ENCODE data around the gene CC2D1B.

Gene CC2D1B

DNA sequence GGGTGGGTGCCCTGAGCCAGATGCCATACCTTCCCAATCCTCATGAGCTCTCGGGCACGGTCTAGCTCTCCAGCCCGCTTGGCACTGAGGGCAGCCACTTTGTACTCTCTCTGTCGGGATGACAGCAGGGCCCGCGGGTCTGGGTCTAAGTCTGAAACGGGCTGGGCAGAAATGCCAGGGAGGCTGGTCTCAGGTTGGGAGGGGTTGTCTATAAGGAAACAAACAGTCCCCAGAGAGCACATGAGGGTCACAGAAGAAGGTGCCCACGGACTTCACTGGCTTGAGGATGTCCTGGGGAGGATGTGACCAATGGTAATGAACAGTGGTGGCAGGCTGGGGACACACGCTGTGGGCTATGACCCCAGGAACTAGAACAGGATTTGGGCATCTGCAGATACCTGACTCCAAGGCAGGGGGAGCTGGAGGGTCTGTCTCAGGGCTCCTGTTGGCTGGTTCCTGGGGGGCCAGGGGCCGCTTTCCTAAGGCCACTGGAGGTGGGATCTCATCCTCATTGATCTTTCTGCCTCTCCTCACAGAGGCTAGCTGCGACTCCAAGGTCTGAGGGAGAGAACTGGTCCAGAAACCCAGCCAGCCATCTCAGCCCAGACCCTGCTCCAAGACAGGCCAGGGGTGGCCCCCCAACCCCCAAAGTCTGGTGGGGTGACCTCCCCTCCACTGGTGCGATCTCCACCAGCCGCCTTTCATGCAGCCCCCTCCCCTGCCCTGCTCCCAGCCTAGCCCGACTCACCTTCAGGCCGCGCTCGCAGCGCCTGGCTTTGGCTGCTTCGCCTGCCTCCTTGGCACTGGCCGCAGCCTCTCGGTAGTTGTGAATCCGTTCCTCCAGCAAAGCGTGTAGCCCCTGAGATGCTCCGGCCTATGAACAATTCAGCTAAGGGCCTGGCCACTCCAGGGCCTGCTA, 6.1 kb downstream of the CC2D1B start:
- no peak for DNase-seq (ENCODE audit: low read depth, low spot score)

DNA sequence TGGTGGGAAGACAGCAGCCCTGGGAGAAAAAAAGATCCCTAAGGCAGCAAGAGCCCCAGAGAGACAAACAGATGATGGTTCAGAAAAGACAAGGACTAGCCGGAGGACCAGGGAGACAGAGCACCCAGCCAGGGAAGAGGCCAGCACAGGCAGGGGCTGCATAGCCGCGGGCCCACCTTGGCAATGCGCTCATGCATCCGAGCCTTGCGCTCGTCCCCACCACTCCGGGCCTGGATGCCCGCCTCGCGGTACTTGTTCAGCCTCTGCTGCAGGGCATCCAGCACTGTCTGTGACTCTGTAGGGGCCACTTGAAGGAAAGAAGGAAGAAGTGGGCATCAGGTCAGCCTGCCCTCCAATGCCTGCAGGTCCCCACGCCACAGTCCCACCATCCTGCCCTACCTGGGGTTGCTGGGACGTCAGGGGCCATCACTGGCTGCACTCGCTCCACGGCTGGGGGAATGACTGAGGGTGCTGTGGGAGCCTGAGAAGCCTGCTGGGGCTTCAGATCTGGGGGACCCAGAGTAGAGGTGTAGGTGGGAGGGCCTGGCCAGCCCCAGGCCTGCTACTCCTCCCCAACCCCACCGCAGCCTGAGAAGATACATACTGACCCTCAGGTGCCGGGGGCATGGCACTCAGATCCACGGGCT, 7.0 kb downstream of the CC2D1B start:
- no peak for DNase-seq (ENCODE audit: low read depth, low spot score)

DNA sequence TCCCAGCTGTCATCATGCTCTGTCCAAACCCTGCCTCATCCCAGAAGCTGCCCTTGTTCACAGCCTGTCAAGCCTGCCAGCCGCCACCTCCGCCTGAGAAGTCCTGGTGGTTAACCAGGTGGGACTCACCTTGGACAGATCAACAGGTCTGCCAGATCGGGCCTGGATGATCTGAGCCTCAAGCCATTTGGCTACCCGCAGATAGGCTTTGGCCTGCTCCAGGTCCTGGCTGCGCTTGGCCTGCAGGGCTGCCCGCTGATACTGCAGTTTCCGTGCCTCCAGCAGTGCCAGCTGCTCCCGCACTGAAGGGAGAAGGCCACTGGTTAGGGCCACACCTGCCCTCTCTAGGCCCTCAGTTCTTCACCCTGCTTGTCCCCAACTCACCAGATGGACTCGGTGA, 8.6 kb downstream of the CC2D1B start:
- DNase-seq (ENCODE audit: low read depth, low spot score): no peak

DNA sequence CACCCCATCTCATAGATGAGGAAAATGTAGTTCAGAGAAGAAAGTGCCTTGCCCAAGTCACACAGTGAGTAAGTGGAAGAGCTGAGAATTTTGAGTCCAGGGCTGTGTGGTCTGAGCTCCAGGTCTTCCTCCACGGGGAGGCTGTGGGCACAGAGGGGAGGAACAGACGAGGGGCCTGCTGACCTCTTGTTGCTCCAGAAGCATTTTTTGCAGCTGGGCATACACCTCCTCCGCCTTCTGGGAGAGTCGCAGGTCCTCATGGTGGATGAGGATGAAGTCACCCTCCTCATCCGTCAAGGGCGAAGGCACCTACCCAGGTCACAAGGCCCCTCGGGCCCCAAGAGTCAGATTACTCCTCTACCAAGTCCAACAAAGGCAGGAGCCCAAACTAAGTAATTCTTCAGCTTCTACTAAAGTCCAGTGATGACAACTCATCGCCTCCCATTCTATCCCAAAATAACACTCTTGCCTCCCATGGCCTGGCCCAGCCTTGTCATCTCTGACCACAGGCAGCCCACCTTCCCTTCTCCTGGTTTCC, 9.1 kb downstream of the CC2D1B start:
- no peak for DNase-seq (ENCODE audit: low read depth, low spot score)

DNA sequence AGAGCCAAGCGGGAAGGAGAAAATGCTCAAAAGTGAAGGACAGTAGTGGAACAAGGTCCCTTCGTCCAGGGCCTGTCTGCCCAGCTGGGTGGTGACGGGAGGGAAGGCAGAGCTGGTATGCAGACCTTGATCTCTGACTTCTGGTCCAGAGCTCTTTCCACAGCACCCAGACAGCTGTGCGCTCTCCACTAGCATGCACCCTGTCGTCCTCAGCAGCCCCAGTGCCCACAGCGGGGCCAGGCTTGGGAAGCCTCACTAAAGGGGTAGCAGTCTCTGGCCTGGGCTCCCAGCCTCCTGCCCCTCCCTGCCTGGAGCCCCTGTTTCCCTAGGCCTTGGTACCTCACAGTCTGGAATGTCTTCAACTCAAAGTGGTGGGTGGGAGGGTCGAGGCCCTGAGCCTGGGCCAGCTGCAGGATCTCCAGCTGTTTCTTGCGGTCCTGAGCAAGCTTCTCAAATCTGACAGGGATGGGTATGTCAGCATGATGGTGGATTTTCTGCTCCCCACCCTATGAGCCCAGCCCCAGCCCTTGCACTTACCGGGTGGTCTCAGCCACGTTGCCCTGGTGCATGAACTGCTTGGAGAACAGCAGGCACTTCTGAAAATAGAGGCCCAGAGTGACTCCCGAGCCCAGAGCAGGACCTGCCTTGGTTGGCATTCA, 10.0 kb downstream of the CC2D1B start:
- no peak for DNase-seq (ENCODE audit: low read depth, low spot score)

DNA sequence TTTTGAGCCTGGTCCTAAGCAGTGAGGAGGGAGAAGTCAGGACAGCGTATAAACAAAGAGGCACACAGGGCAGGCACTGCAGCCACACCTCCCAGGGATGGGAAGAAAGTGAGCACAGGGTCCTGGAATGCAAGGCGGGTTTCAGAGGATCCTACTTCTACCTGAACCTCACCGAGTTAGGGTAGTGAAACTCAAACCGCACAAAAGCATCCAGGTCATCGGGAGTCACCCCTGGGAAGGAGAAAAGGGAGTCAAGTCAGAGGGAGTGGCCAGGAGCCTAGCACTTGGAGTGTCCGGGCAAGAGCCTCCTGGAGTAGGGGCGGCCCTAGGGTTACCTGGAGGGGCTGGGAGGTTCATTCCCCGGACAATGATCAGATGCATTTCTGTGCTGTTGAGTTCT, 10.6 kb downstream of the CC2D1B start:
- no peak for DNase-seq (ENCODE audit: low read depth, low spot score)

DNA sequence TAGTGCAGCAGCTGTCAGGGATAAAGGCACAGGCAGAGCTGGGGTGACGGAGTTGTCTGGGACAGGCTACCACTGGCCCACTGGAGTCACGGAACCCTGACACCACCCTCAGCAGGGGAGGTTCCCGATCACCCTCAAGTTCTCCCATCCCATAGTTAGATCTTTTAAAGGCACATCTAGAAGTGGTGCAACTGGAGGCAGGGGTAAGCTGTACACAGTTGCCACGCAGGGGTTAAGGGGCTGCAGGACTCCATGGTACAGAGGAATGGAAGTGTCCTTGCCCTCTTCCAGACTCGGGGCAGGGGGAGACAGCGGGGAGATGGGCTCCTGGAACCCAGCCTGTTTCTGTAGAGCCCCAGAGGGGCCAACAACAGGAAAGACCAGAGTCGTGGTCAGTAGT, 13.3 kb downstream of the CC2D1B start:
- no peak for DNase-seq (ENCODE audit: low read depth, low spot score)

DNA sequence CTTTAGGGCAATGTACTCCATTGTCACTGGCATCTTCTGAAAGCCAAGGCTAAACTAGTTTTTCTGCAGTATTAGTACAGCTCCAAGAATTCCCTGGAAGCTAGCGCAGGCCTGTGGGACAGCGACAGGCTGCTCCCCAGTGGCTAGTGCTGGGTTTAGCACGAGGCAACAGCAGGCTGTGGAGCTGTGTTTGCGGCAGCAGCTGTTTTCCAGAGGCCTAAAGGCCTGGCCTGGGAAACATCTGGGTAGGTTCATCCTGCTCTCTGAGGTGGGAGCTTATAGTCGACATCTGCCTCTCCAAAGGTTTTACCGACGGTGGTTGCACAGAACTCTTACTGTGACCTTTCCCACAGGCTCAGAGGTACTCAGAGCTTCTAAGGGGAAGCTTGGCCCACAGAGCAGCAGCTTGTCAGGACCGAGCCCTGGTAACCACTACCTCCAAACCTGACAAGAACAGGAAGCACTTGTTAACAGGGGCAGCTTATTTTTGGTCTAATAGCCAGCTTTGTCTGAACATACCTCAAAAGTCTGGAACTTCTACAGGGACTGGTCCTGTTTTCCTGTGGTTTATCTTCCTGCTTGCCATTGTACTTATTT, 17.2 kb downstream of the CC2D1B start:
- DNase-seq (ENCODE audit: low read depth, low spot score): no peak

DNA sequence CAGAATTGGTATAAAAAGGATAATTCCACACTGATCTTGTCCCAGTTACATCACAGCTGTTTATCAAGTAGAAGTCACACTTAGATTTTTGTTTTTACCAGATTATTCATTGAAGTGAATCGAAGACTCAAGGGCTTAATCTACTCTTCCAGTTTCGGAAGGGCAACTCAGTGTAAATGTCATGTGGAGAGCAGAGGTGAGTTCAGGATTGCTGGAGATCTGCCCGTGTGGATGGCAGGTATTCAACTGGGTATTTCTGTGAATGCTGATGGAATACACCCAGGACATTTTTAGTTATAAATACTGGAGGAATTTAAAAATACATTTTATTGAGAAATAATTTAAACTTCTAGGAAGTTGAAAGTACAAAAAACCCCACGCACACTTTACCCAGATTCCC, 19.4 kb downstream of the CC2D1B start:
- DNase-seq (ENCODE audit: low read depth, low spot score): no peak

DNA sequence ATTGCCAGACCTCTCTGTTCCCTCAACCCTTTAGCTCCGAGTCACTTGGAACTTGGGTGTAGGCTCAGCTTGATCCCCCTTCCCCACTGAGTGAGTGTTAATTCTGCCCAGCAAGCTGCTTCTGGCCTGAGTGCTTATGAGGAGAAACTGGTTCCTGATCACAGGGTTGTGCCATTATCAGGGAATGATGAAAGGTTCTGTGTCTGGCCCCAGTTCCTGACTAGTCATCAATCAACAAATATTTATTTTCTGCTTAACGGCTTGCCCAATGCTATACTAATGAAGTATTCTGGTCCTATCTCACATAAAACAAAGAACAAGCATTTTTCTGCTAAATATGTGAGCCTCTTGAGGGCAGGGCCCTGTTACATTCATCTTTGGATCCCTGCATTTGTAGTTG, 20.8 kb downstream of the CC2D1B start:
- no peak for DNase-seq (ENCODE audit: low read depth, low spot score)

DNA sequence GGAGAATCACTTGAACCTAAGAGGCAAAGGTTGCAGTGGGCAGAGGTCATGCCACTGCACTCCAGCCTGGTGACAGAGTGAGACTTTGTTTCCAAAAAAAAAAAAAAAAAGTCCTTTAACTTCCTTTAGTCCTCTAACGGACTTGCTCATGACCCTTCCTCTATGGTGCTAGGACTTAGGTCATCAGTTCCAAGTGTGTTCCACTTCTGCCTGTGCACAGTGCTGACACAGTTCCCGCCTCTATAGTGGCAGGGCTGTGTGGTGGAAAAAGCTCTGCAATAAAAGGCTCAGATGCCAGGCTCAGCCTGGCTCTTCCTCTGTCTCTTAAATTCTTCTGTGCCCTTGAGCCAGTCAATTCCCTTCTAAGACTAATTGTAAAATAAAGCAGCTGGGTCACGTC, 22.0 kb downstream of the CC2D1B start:
- DNase-seq (ENCODE audit: low read depth, low spot score): no peak

DNA sequence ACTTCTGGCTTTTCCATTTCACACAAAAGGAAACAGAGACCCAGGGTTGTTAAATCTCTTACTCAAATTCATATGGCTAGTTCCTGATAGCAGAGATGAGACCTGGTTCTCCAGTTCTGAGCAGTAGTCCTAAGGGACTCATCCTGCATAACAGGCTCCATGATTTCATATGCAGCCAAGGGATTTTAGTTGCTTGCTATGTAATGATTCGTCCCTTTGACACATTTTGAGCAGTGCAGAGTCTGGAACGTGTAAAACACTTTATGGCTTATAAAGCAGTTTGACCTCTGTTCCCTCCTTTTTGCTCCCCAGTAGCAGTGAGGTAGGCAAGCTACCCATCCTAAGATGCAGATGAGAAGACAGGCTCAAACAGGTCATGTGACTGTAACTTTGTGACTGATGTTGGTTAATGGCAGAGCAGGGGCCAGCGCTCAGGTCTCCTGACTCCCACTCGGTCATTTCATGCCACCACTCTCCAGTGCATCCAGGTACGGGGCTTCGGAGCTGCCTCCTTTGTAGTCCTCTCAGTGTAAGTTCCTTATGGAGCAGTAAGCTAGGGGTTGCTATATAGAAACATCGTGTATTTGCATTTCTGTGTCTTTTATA, 24.2 kb downstream of the CC2D1B start:
- no peak for DNase-seq (ENCODE audit: low read depth, low spot score)

DNA sequence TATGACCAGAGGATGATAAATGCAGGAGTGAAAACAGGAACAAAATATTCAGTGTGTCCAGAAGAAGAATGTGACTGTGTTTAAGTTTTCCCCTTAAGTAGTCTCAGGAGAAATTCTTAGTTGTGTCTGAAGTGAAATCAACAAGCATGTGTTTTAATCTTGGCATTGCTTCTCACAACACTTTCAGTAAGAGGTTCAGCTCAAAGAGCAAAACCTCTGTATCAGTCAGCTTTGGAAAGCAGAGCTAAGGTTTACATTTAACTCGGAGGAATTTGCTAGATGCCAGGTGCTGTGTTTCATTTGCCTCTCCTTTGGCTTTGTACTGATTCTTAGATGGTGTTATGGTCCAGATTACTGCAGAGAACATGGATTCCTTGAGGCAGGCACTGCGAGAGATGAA, 28.6 kb downstream of the CC2D1B start:
- DNase-seq (ENCODE audit: low read depth, low spot score): no peak

DNA sequence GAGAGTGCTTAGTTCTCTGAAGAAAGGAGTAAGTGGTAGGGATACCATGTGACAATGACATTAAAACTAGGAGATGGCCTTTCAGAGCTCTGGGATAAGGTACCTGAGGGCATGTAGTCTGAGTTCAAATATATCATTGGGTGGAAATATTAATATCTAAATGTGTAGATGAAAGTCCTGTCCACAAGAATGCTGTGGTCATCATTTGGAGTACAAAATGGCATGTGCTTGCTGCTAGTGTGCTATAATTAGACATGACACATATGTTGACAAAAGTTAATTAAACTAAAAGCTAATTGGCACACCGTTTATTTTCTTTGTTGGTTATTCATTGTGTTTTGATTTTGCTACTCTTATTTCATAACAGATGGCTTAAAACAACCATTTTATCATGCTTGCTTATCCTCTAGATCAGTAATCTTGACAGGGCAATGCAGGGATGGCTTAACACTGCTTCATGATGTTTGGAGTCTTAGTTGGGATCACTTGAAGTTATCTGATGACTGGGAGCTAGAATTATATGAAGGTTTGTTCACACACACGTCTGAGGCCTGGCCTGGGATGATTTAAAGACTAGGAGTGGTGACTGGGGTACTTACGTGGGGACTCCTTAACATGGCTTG, 31.0 kb downstream of the CC2D1B start:
- no peak for DNase-seq (ENCODE audit: low read depth, low spot score)

DNA sequence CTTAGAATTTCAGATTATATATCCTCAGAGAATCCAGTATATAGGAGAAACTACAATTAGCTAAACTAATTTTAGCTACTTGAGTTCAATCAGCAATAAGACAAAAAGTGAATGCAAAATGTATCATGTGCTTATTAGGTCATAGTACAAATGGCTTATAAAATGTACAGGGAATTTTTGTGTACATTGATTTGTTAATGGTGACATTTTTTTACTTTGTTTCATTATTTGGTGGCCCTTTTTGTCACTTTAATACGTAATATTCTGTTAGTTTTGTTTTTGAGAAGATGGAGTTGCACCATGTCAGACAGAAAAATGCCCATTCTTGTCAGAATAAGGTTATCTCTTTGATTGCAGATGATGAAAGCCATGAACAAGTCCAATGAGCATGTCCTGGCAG, 33.6 kb downstream of the CC2D1B start:
- DNase-seq (ENCODE audit: low read depth, low spot score): no peak

DNA sequence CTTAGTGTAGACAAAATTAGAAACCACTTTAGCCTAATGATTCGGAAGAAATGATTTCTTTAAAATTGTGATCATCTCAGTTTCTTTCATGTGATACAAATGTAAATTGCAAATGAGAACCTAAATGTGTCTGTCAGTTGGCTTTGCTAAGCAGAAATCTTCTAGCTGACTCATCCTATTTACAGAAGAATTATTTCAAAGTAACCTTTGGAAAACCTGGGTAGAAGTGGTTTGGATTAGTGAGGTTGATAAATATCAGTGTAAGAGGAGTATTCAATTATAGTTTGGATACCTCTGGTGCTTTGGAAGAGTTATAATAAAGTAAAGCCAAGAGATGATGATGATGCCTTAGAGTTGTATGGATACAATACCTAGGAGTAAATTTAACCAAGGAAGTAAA, 37.4 kb downstream of the CC2D1B start:
- DNase-seq (ENCODE audit: low read depth, low spot score): no peak

DNA sequence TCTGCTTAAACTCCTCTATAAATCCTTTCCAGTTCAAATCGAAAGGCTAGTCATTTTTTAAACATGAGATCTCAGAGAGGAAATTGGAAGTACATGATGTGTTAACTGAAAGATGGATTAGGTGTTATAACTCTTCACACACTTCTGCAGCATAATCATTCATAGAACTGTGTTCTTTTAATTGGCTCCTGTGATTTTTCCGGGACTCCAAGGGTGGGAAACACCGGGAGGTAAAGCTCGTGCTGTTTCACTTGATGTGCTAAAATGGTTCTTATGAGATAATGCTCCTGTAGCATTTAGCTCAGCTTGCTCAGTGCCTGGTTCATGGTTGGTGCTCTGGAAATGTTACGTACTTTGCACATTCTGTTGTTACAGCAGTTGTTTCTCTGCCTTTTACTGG, 40.2 kb downstream of the CC2D1B start:
- no peak for DNase-seq (ENCODE audit: low read depth, low spot score)

DNA sequence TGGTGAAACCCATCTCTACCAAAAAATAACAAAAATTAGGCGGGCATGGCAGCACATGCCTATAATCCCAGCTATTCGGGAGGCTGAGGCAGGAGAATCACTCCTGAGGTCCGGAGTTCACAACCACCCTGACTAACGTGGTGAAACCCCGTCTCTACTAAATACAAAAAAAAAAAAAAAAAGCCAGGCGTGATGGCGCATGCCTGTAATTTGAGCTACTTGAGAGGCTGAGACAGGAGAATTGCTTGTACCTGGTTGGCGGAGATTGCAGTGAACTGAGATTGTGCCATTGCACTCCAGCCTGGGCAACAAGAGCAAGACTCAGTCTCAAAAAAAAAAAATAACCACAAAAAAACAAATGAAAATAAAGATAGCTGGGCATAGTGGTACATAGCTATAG, 42.3 kb downstream of the CC2D1B start:
- DNase-seq (ENCODE audit: low read depth, low spot score): no peak

DNA sequence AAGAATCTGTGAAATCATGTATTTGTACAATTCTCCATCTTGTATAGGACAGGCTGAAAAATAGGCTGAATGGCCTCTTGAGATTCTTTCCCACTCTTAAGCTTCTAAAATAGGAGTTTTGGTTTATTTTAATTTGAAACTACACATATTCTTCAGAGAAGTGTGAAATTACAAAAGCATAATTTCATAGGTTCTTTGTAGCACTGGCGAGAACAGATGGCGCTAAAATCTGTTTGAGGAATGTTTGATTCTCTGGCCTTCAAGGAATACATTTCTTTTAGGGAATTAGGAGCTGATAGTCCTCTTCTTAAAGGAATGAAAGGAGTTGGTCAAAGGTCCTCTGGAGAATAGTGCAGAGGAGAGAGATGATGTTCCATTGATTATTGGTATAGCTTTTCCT, 44.9 kb downstream of the CC2D1B start:
- DNase-seq (ENCODE audit: low read depth, low spot score): no peak

DNA sequence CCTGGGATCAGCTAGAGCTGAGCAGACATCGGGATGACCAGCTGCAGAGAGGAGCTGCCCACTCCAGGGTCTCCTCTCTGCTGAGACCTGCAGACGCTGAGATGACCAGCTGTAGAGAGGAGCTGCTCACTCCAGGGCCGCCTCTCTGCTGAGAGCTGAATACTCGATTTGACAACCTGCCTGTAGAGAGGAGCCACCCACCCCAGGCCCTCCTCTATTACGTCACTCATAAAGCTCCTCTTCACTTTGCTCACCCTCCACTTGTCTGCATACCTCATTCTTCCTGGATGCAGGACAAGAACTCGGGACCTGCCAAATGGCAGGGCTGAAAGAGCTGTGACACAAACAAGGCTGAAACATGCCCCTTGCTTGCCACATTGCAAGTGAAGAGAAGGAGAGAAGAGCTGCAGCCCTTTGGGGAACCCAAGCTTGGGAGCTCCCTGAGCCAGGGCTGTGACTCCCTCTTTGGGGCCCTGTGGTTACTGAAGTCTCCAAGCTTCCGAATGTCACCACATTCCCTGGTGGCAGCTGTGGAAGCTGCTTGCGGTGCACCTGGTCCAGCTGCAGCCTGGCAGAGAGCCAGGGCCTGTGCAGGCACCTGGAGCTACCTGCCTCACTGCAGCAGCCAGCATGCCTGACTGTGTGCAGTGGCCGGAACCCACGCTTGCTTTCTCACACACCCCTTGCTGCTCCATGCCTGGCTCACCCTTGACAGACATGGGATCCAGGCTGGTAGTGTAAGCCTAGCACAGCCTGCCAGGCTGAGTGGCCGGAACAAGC, 59.6 kb downstream of the CC2D1B start:
- no peak for DNase-seq (ENCODE audit: low read depth, low spot score)
